ENCODE measurements around the gene CWF19L2. TPM values are rescaled to one million over a fixed set of nuclear protein-coding genes. Genes with fewer than 3 reads are reported as not detected.

CWF19L2 gene
- total and polyA plus RNA-seq, 11 donors: 4.1 to 8.4 (median 7.5) TPM

DNA sequence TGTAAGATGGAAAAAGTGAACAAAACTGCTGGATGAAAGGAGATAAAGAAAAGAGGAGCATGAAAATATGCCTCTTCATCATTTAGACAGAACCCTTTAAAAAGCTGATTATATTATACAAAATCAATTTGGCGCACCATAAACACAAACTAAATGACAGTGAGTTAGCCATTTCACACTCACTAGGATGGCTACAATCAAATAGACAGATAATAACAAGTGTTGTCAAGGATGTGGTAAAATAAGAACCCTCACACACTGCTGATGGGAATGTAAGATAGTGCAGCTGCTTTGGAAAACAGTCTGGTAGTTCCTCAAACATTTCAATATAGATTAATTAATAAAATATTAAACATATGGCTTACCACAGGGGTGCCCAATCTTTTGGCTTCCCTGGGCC is 99.7 kb downstream of the CWF19L2 start:
- 51 to 100% (median 55%) methylated on average over 1 of the region's 1 CpG for WGBS, 4 donors
- H3K9me3 ChIP-seq: peaks cover 0 to 6% (median 0%) of the 10 kb centered on the region in 12 donors
- no peak for TF ChIP-seq POLR2A (IDR thresholded peaks at IDR 0.05)
- TF ChIP-seq, protein P1, sequence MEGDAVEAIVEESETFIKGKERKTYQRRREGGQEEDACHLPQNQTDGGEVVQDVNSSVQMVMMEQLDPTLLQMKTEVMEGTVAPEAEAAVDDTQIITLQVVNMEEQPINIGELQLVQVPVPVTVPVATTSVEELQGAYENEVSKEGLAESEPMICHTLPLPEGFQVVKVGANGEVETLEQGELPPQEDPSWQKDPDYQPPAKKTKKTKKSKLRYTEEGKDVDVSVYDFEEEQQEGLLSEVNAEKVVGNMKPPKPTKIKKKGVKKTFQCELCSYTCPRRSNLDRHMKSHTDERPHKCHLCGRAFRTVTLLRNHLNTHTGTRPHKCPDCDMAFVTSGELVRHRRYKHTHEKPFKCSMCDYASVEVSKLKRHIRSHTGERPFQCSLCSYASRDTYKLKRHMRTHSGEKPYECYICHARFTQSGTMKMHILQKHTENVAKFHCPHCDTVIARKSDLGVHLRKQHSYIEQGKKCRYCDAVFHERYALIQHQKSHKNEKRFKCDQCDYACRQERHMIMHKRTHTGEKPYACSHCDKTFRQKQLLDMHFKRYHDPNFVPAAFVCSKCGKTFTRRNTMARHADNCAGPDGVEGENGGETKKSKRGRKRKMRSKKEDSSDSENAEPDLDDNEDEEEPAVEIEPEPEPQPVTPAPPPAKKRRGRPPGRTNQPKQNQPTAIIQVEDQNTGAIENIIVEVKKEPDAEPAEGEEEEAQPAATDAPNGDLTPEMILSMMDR (IDR thresholded peaks at IDR 0.05): no peak
- no peaks in the 10 kb centered on the region for H3K4me1 ChIP-seq
- no peaks in the 10 kb centered on the region for H3K27me3 ChIP-seq
- no peak for DNase-seq
- no peak overlapping the region for H3K27ac ChIP-seq
- peaks cover 0 to 27% (median under 1%) of the 10 kb centered on the region in 9 donors for H3K36me3 ChIP-seq
- H3K4me3 ChIP-seq: no peak overlapping the region
- intact Hi-C loops (cut with DNase I): no loop called here
- no peak for ATAC-seq

DNA sequence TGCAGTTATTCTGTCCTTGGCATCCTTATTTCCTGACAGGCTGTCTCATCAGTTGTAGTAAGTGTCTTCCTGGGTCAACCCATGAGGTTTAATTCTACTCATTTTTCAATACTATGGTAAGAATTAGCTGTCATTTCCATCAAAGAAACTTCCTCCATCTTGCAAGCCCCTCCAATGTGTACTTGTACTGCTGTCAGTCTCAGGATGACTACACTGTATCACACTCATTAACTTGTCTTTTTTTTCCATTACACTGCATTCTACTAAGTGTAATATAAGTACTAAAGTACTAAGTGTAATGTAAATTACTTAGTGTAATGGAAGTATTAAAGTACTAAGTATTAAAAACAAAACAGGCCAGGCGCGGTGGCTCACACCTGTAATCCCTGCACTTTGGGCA is 102.8 kb downstream of the CWF19L2 start:
- H3K4me3 ChIP-seq: no peak overlapping the region
- H3K27ac ChIP-seq: no peak overlapping the region
- H3K9me3 ChIP-seq: no peaks in the 10 kb centered on the region
- TF ChIP-seq POLR2A (IDR thresholded peaks at IDR 0.05): no peak
- TF ChIP-seq, protein P1 (IDR thresholded peaks at IDR 0.05): no peak
- ATAC-seq: no peak
- H3K4me1 ChIP-seq: no peaks in the 10 kb centered on the region
- no peak for DNase-seq
- intact Hi-C loops (cut with DNase I): no loop called here
- WGBS, 4 donors: 70 to 98% (median 84%) methylated on average over 2 of the region's 2 CpGs
- no peaks in the 10 kb centered on the region for H3K27me3 ChIP-seq
- H3K36me3 ChIP-seq: peaks cover 0 to 40% (median 27%) of the 10 kb centered on the region in 9 donors

DNA sequence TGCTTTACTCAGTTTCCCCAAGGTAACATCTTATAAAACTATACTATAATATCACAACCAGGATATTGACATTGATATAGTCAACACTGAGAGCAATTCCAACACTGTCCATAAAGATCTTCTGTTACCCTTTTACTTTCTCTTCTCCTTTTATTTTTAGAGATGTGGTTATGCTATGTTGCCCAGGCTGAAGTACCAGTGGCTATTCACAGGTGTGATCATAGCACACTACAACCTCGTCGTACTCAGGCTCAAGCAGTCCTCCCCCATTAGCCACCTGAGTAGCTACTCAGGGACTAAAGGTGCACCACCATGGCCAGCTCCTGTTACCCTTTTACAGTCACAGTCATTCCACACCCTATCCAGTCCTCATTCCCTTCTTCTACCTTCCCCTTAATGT is 119.7 kb downstream of the CWF19L2 start:
- no peak for ATAC-seq

DNA sequence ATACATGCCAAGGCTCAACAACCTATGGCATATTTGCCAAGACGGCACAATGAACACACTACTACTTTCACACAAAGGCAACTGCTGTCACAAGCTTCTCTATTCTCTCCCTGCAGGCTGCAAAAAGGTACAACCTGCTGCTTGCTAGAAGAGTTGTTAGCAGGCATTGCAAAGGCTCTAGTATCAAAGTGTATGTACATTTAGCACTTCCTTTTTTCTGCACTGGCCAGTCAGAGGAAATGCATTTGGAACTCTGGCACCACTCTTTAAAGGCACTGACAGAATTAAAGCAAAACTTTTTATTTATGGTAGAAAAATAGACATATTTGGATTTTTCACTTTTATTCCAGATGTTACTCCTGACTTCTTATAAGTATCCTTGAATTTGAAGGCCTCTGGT is 125.9 kb downstream of the CWF19L2 start:
- ATAC-seq (no peak), DNase-seq (no peak)
- WGBS, 4 donors: 90 to 100% (median 94%) methylated on average over 1 of the region's 1 CpG
- H3K9me3 ChIP-seq: no peaks in the 10 kb centered on the region
- H3K4me1 ChIP-seq: no peaks in the 10 kb centered on the region
- no peak overlapping the region for H3K4me3 ChIP-seq
- intact Hi-C loops (cut with DNase I): no loop called here
- TF ChIP-seq, protein P1 (IDR thresholded peaks at IDR 0.05): no peak
- H3K27ac ChIP-seq: no peak overlapping the region
- peaks cover 0 to 76% (median 26%) of the 10 kb centered on the region in 9 donors for H3K36me3 ChIP-seq
- no peaks in the 10 kb centered on the region for H3K27me3 ChIP-seq

More for the DNA sequence above, 119.7 kb downstream of the CWF19L2 start:
- DNase-seq: no peak
- TF ChIP-seq POLR2A (IDR thresholded peaks at IDR 0.05): no peak
- TF ChIP-seq, protein P1 (IDR thresholded peaks at IDR 0.05): no peak
- H3K27ac ChIP-seq: no peak overlapping the region
- WGBS, 4 donors: 95 to 98% (median 96%) methylated on average over 2 of the region's 2 CpGs
- intact Hi-C loops (cut with DNase I): no loop called here
- peaks cover 0 to 30% (median 0%) of the 10 kb centered on the region in 9 donors for H3K36me3 ChIP-seq
- no peaks in the 10 kb centered on the region for H3K4me1 ChIP-seq
- H3K4me3 ChIP-seq: no peak overlapping the region
- peaks cover 0 to 5% (median 0%) of the 10 kb centered on the region in 12 donors for H3K9me3 ChIP-seq
- no peaks in the 10 kb centered on the region for H3K27me3 ChIP-seq

All from heart left ventricle (tissue), 16 donors.